ENCODE results near the gene PLEKHG2. TPM values are rescaled to one million over a fixed set of nuclear protein-coding genes. Genes with fewer than 3 reads are reported as not detected.
"Not testable (repeated sequence)": the region's sequence is repeated elsewhere in the genome, so short reads cannot be mapped to it uniquely, and the experiment has no call there.

Gene PLEKHG2
- total RNA-seq, 1 donor from 2014 or later = 172 TPM

GRCh38 chr19:39445196-39446111 is 33.0 kb downstream of the PLEKHG2 start, which contains the start of gene SUPT5H:
Gene SUPT5H, plus strand, starts transcription at chr19:39445582. Its CDS starts 309 bp downstream, at chr19:39445891.
- Mint-ChIP-seq H3K4me3 (peak within 1 kb of the TSS; percentile 92), H3K36me3 (peaks cover 14% of the 10 kb centered on the region), H3K4me1 (peaks cover 26% of the 10 kb centered on the region), H3K27me3 (ENCODE audit: low read depth) (no peaks in the 10 kb centered on the region), H3K27ac (peak within 1 kb of the TSS; percentile 97), H3K9me3 (no peaks in the 10 kb centered on the region)
- DNase-seq (ENCODE audit: low spot score in 2 of 2, unreplicated experiment in 2 of 2) = peak; percentile 84 to 92
- TF ChIP-seq CTCF (IDR thresholded peaks at IDR 0.05; ENCODE audit: unreplicated experiment) = no peak

GRCh38 chr19:39446365-39447084 is 34.1 kb downstream of the PLEKHG2 start:
- TF ChIP-seq CTCF (IDR thresholded peaks at IDR 0.05; ENCODE audit: unreplicated experiment) = no peak
- Mint-ChIP-seq H3K36me3 (peaks cover 14% of the 10 kb centered on the region), H3K4me3 (peak overlapping the region; percentile 92), H3K4me1 (peaks cover 26% of the 10 kb centered on the region), H3K27ac (peak overlapping the region; percentile 97), H3K27me3 (ENCODE audit: low read depth) (no peaks in the 10 kb centered on the region), H3K9me3 (no peaks in the 10 kb centered on the region)
- DNase-seq (ENCODE audit: low spot score in 2 of 2, unreplicated experiment in 2 of 2) = no peak

- DNase-seq (ENCODE audit: low spot score in 2 of 2, unreplicated experiment in 2 of 2) = no peak
- Mint-ChIP-seq H3K4me3 (peak overlapping the region; percentile 15), H3K36me3 (peaks cover 28% of the 10 kb centered on the region), H3K4me1 (peaks cover 26% of the 10 kb centered on the region), H3K27me3 (ENCODE audit: low read depth) (no peaks in the 10 kb centered on the region), H3K9me3 (no peaks in the 10 kb centered on the region), H3K27ac (no peak overlapping the region)
- no peak for TF ChIP-seq CTCF (IDR thresholded peaks at IDR 0.05; ENCODE audit: unreplicated experiment)
These were observed 35.8 kb downstream of the PLEKHG2 start for GRCh38 chr19:39448271-39448670.

- Mint-ChIP-seq H3K4me1 (peaks cover 26% of the 10 kb centered on the region), H3K9me3 (no peaks in the 10 kb centered on the region), H3K36me3 (peaks cover 34% of the 10 kb centered on the region), H3K4me3 (no peak overlapping the region), H3K27me3 (ENCODE audit: low read depth) (no peaks in the 10 kb centered on the region), H3K27ac (no peak overlapping the region)
- no peak for TF ChIP-seq CTCF (IDR thresholded peaks at IDR 0.05; ENCODE audit: unreplicated experiment)
- no peak for DNase-seq (ENCODE audit: low spot score in 2 of 2, unreplicated experiment in 2 of 2)
These were observed 36.8 kb downstream of the PLEKHG2 start for GRCh38 chr19:39449116-39449797.

GRCh38 chr19:39451257-39451656 is 38.8 kb downstream of the PLEKHG2 start:
- peaks cover 12% of the 10 kb centered on the region for H3K4me1 Mint-ChIP-seq
- not testable (repeated sequence) for DNase-seq (ENCODE audit: low spot score in 2 of 2, unreplicated experiment in 2 of 2); H3K4me3 Mint-ChIP-seq; H3K27ac Mint-ChIP-seq; H3K27me3 Mint-ChIP-seq (ENCODE audit: low read depth); H3K9me3 Mint-ChIP-seq
- peaks cover 38% of the 10 kb centered on the region for H3K36me3 Mint-ChIP-seq
